PC-9 (cell line): ENCODE data around the gene ACTR3.

Experiments used
- EZH2 ChIP-seq: fragments of 200-600 bp; sonication (generic); IDR thresholded peaks from 2 replicates; pipeline ENCODE4 v1.8.0; 2017; ENCODE audit warnings: antibody characterized with exemption, low read depth
- TF ChIP-seq, protein P1 (sequence below): fragments of 200-600 bp; sonication (generic); conservative IDR thresholded peaks from 2 replicates; pipeline ENCODE4 v1.6.1; 2017; ENCODE audit warnings: mixed run types, antibody characterized with exemption, mild to moderate bottlenecking, moderate library complexity

DNA sequence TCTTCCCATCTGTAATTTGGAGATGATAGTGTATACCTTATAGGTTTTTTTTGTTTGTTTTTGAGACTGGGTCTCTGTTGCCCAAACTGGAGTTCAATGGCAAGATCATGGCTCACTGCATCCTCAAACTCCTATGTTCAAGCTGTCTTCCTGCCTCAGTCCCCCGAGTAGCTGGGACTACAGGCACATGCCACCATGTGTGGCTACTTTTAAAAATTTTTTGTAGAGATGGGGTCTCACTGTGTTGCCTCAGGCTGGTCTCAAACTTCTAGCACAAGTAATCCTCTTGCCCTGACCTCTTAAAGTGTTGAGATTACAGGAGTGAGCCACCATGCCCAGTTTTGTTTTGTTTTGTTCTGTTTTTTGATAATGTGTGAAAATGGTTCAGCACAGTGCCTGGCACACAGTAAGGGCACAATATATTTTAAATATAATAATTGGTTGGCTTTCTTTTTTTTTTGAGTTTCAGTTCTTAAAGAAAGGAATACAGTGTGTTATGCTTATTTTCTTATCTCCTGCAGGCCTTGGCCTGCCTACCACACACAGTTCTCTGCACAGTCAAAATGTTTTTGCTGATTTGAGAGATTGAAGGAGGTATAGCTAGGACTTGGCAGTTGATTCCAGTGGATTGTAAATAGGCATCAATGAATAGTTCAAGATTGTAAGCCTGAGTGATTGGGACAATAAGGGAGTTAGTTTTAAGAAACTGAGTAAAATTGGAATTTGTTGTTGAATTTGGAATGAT is 6.1 kb downstream of the ACTR3 start:
- TF ChIP-seq, protein P1, sequence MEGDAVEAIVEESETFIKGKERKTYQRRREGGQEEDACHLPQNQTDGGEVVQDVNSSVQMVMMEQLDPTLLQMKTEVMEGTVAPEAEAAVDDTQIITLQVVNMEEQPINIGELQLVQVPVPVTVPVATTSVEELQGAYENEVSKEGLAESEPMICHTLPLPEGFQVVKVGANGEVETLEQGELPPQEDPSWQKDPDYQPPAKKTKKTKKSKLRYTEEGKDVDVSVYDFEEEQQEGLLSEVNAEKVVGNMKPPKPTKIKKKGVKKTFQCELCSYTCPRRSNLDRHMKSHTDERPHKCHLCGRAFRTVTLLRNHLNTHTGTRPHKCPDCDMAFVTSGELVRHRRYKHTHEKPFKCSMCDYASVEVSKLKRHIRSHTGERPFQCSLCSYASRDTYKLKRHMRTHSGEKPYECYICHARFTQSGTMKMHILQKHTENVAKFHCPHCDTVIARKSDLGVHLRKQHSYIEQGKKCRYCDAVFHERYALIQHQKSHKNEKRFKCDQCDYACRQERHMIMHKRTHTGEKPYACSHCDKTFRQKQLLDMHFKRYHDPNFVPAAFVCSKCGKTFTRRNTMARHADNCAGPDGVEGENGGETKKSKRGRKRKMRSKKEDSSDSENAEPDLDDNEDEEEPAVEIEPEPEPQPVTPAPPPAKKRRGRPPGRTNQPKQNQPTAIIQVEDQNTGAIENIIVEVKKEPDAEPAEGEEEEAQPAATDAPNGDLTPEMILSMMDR: no peak
- no peak for TF ChIP-seq EZH2
